Measurements from ENCODE around the gene PROX2.

Gene PROX2

GRCh38 chr14:74875204-74875603 is 741 bp downstream of the PROX2 start:
- DNase-seq (ENCODE audit: low read depth), result no peak

GRCh38 chr14:74871819-74872218 is 4.1 kb downstream of the PROX2 start:
- no peak for DNase-seq (ENCODE audit: low read depth)

- no peak for DNase-seq (ENCODE audit: low read depth)
These were observed 7.2 kb downstream of the PROX2 start for GRCh38 chr14:74868739-74869138.

- peak; percentile 87 for DNase-seq (ENCODE audit: low read depth)
These were observed 8.3 kb downstream of the PROX2 start for GRCh38 chr14:74867673-74868072.

- no peak for DNase-seq (ENCODE audit: low read depth)
These were observed 9.1 kb downstream of the PROX2 start for GRCh38 chr14:74866708-74867389.

- DNase-seq (ENCODE audit: low read depth), result no peak
These were observed 10.8 kb downstream of the PROX2 start for GRCh38 chr14:74865156-74865555.

- DNase-seq (ENCODE audit: low read depth), result no peak
These were observed 11.7 kb downstream of the PROX2 start for GRCh38 chr14:74864198-74864597.

- DNase-seq (ENCODE audit: low read depth), result no peak
These were observed 12.7 kb downstream of the PROX2 start for GRCh38 chr14:74863274-74863673.

- DNase-seq (ENCODE audit: low read depth), result no peak
These were observed 14.2 kb downstream of the PROX2 start for GRCh38 chr14:74861734-74862090.

GRCh38 chr14:74860899-74861733 is 14.8 kb downstream of the PROX2 start:
- DNase-seq (ENCODE audit: low read depth), result peak; percentile 76

GRCh38 chr14:74859757-74860552 is 16.0 kb downstream of the PROX2 start:
- no peak for DNase-seq (ENCODE audit: low read depth)

- peak; percentile 73 for DNase-seq (ENCODE audit: low read depth)
These were observed 17.9 kb downstream of the PROX2 start for GRCh38 chr14:74858022-74858421.

- DNase-seq (ENCODE audit: low read depth), result no peak
These were observed 19.6 kb downstream of the PROX2 start for GRCh38 chr14:74856366-74856765.

- no peak for DNase-seq (ENCODE audit: low read depth)
These were observed 20.0 kb downstream of the PROX2 start for GRCh38 chr14:74855945-74856344.

- DNase-seq (ENCODE audit: low read depth), result peak; percentile 10
These were observed 20.9 kb downstream of the PROX2 start for GRCh38 chr14:74855021-74855420.

GRCh38 chr14:74853581-74853980 is 22.4 kb downstream of the PROX2 start:
- DNase-seq (ENCODE audit: low read depth), result no peak

GRCh38 chr14:74852922-74853530 is 22.9 kb downstream of the PROX2 start:
- peak; percentile 99 for DNase-seq (ENCODE audit: low read depth)

GRCh38 chr14:74848768-74849167 is 27.2 kb downstream of the PROX2 start:
- DNase-seq (ENCODE audit: low read depth), result no peak

- peak; percentile 64 for DNase-seq (ENCODE audit: low read depth)
These were observed 28.8 kb downstream of the PROX2 start for GRCh38 chr14:74846968-74847665.

- peak; percentile 84 for DNase-seq (ENCODE audit: low read depth)
These were observed 29.8 kb downstream of the PROX2 start for GRCh38 chr14:74846168-74846567.

- peak; percentile 71 for DNase-seq (ENCODE audit: low read depth)
These were observed 32.3 kb downstream of the PROX2 start for GRCh38 chr14:74843653-74844052.
